Bronchial epithelial cell (primary cell): ENCODE data around the gene DOCK1. TPM values are rescaled to one million over a fixed set of nuclear protein-coding genes. Genes with fewer than 3 reads are reported as not detected.

Source experiments
- DNase-seq: peaks from one replicate; pipeline ENCODE4 v3.0.0-alpha.2; 2010; ENCODE audit warnings: low read depth
- FAIRE-seq: peaks from 2 replicates; lab custom pipeline; 2011; peaks lifted over from hg19 to GRCh38; lab: Jason Lieb, UNC
- H3K27me3 ChIP-seq: 2 replicates; pipeline ENCODE4 v1.5.1; 2011; ENCODE audit warnings: low read length; ENCODE audit not compliant: control insufficient read depth, insufficient read depth
- H3K36me3 ChIP-seq: 2 replicates; pipeline ENCODE4 v1.5.1; 2011; ENCODE audit warnings: low read length; ENCODE audit not compliant: control insufficient read depth, insufficient read depth
- H3K4me3 ChIP-seq: 2 replicates; pipeline ENCODE4 v1.5.1; 2011; ENCODE audit warnings: mild to moderate bottlenecking, low read depth, low read length, control low read depth
- total RNA-seq: library from RNA; depleted of rRNA; stranded (reverse); fragments of >200 nt; gene quantifications from 2 replicates; pipeline ENCODE4 v1.2.1, GENCODE V29; 2014
- TF ChIP-seq, protein P1 (sequence below): IDR thresholded peaks from 2 replicates; pipeline ENCODE4 v1.5.1; 2011; ENCODE audit warnings: mild to moderate bottlenecking, moderate library complexity, low read length, control low read depth, inconsistent platforms; ENCODE audit not compliant: insufficient read depth, severe bottlenecking

DOCK1 gene
- total RNA-seq, 1 donor from 2014 or later, result 173 TPM

DNA sequence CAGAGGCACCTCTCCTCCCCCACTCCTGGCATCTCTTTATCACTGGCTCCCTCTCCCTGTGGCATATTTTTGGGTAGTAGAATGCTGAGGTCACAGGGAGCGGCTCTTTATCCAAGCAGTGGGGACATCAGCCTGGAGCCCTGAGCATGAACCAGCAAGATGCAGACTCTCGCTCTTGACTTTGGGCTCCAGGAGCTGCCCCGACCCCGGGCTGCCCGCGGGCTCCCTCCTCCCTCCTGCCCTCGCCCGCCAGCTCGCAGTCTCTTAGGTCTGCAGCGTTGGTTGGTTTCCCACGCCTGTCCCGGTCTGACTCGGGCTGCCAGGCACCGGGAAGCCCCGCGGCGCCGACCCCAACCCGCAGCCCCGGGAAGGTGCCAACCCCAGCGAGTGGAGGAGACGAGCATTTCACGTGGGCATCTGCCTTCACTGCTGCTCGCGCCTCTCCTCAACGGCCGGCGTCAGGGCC, 289.8 kb downstream of the DOCK1 start:
- no peak for DNase-seq
- no peaks in the 10 kb centered on the region for H3K36me3 ChIP-seq
- no peaks in the 10 kb centered on the region for H3K27me3 ChIP-seq
- no peak for FAIRE-seq
- TF ChIP-seq, protein P1, sequence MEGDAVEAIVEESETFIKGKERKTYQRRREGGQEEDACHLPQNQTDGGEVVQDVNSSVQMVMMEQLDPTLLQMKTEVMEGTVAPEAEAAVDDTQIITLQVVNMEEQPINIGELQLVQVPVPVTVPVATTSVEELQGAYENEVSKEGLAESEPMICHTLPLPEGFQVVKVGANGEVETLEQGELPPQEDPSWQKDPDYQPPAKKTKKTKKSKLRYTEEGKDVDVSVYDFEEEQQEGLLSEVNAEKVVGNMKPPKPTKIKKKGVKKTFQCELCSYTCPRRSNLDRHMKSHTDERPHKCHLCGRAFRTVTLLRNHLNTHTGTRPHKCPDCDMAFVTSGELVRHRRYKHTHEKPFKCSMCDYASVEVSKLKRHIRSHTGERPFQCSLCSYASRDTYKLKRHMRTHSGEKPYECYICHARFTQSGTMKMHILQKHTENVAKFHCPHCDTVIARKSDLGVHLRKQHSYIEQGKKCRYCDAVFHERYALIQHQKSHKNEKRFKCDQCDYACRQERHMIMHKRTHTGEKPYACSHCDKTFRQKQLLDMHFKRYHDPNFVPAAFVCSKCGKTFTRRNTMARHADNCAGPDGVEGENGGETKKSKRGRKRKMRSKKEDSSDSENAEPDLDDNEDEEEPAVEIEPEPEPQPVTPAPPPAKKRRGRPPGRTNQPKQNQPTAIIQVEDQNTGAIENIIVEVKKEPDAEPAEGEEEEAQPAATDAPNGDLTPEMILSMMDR, result peak; percentile 0
- H3K4me3 ChIP-seq, result peak overlapping the region; percentile 36

DNA sequence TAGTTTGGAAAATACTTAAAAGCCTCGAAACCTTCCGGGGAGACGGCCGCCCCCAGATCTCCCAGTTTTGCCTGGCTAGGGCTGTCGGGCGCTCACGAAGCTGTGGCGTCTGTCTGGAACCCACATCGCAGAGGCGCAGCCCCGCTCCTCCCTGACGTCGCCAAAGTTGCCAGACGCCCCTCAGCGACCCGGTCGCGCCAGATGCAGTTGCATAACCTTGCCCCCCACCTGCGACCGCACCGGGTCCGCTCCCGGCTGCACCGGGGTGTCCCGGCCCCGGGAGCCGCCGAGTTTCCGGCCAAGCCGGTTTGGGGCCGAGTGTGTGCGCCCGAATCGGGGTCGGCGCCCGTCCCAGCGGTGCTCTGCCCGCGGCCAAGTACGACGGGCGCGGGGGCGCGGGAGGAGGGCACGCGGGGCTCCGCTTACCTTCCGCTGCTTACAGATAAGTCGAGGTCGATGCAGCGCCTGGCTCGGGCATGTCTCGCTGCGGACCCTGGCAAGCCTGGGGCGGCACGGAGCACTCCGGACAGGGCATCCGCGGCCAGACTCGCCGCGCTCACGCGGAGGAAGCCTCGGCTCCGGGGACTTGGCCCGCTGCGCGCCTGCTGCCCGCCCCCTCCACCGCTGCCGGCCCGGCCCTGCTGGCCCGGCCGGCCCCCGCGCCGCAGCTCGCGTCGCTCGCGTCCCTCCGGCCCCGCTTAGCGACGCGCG, 290.5 kb downstream of the DOCK1 start:
- FAIRE-seq, result no peak

DNA sequence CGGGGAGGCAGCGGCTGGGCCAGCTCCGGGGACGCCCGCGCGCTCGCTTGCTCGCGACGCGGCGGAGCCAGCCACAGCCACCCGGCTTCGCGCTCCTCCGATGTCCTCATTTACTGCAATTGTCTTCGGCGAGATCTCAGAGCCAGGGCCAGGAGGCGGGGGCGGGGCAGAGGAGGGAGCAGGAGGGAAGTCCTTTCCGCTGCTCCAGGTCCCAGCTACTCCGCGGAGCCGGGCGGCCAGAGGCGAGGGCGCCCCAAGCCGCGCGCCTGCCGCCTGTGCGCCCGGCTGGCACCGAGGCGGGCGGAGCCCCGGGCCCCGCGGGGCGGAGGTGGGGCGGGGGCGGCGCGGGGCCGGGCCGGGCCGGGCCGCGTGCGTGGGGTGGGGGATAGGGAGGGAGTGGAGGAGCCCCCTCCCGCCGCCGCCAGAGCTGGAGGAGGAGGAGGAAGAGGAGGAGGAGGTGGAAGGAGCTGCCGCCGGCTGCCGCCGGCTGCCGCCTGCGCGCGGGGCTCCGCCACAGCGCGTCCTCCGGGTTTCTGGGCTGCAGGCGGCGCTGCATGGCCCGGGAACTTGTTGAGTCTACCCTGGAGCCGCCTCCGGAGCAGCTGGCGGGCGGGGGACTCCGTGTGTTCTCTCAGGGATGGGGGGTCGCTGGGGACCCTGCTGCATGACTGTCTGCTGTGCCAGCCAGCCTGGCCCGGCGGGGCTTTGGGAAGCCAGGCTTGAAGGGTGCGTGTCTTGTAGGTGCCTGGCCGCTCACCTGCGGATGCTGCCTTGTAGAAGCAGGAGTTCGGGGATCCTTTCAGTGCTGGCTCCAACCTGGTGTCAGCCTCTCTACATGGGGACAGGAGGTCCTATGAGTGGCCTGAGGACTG, 291.3 kb downstream of the DOCK1 start, which contains the start of gene INSYN2A:
Gene INSYN2A (minus strand): TSS at position 310 of the 872 bp plus-strand sequence. CDS start 20,196 bp downstream, outside the sequence.
- Histone ChIP-seq H3K4me3 (peak within 1 kb of the TSS; percentile 36), H3K36me3 (no peaks in the 10 kb centered on the region), H3K27me3 (no peaks in the 10 kb centered on the region)
- TF ChIP-seq, protein P1, result peak; percentile 40
- FAIRE-seq (no peak), DNase-seq (peak; percentile 25)

More for the DNA sequence above, 290.5 kb downstream of the DOCK1 start:
- Histone ChIP-seq H3K27me3 (no peaks in the 10 kb centered on the region), H3K4me3 (peak overlapping the region; percentile 36), H3K36me3 (no peaks in the 10 kb centered on the region)
- DNase-seq, result no peak
- TF ChIP-seq, protein P1, result no peak

DNA sequence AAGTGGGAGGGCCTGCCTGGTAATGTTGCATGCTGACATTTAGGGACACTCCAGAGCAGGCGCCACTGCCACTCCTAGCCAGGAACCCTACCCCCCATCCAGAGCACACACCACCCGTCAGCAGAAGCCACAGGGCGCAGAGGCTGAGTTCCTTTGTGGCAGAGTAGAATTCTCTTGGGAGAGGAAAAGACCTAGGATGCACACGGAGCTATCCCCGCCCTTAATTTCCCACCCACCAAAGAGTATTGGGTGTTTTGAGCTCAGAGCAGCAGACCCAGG, 291.9 kb downstream of the DOCK1 start:
- Histone ChIP-seq H3K4me3 (peak overlapping the region; percentile 28), H3K27me3 (no peaks in the 10 kb centered on the region), H3K36me3 (no peaks in the 10 kb centered on the region)
- FAIRE-seq (no peak), DNase-seq (no peak)
- TF ChIP-seq, protein P1, result no peak

DNA sequence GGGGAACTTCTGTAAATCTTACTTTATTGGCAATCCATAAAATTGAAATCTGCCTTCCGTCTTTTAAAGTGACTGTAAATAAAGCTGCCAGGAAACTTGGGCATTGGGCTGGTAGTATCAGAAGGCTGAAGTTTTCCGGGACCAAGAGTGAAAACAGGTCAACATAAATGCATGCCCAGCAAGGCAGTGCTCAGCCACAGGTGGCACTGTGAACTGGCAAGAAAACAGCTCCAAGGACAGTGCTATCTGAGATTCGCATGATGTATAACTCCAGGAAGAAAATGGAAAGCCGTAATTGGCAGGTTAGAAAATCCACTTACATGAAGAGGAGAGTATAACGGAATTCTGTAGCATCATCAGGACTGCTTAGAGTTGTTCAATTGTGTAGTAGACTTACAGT, 293.1 kb downstream of the DOCK1 start:
- no peak for FAIRE-seq
- no peak overlapping the region for H3K4me3 ChIP-seq
- DNase-seq, result no peak

More for the DNA sequence above, 293.1 kb downstream of the DOCK1 start:
- Histone ChIP-seq H3K36me3 (no peaks in the 10 kb centered on the region), H3K27me3 (no peaks in the 10 kb centered on the region)
- TF ChIP-seq, protein P1, result peak; percentile 7
